Measurements from ENCODE around the gene ZNF784.
A peak's percentile ranks its signal among the peaks of the same experiment; 100 is the strongest.

ZNF784 gene

DNA sequence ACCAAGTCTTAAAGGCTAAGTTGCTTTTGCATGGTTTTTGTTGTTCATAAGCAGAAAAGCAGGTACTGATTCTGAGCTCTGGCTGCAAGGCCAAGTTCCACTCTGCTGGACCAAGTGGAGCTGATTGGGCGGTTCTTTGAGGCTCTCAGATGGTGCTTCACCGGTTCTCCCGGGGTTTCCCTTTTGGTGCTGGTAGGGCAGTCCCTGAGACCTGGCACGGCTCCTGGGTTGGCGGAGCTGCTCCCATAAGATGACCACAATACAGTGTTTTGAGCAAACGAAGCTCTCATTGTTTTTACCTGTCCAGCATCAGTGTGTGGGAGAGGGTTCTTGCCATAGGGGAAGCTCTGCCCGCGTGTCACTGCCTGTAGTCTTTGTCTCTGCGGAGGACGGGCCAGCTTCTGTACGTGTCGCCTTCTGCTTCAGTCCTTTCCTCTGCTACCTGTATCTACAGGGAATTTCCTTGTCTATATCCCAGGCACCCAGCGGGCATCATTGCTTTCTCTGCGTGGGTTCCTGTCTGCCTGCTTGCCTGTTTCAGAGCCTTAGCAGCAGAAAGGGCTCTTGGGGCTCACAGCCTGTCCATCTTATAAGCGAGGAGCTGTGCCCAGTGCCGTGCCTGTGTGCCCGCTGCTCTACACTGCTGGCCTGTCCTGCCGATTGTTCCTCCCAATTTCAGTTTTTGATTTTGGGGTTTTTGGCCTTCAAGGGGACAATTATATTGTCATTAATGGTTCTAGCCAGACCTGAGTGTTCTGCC, 32.8 kb upstream of the ZNF784 start:
- DNase-seq (ENCODE audit: low spot score) = no peak
- H3K4me3 ChIP-seq = peak overlapping the region; percentile 95
- H3K27ac ChIP-seq = no peak overlapping the region
- TF ChIP-seq, protein P1, sequence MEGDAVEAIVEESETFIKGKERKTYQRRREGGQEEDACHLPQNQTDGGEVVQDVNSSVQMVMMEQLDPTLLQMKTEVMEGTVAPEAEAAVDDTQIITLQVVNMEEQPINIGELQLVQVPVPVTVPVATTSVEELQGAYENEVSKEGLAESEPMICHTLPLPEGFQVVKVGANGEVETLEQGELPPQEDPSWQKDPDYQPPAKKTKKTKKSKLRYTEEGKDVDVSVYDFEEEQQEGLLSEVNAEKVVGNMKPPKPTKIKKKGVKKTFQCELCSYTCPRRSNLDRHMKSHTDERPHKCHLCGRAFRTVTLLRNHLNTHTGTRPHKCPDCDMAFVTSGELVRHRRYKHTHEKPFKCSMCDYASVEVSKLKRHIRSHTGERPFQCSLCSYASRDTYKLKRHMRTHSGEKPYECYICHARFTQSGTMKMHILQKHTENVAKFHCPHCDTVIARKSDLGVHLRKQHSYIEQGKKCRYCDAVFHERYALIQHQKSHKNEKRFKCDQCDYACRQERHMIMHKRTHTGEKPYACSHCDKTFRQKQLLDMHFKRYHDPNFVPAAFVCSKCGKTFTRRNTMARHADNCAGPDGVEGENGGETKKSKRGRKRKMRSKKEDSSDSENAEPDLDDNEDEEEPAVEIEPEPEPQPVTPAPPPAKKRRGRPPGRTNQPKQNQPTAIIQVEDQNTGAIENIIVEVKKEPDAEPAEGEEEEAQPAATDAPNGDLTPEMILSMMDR (IDR thresholded peaks at IDR 0.05) = no peak

DNA sequence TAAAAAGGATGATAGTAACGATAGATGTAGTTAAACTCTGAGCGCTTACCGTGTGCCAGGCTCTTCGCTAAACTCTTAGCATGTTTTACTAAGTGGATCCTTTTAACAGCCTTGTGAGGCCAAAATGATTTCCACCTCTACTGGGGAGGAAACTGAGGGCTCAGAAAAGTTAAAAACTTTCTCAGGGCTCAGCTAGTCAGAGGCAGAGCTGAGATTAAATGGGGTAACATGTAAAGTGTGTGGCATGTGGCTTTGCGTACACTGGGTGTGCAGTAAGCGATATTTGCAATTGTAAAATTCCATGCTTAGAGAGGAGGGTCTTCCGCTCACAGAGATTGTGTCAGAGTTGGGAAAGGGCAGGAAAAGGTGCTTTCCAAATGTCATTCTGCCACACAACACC, 32.2 kb upstream of the ZNF784 start:
- no peak for DNase-seq (ENCODE audit: low spot score)
- H3K4me3 ChIP-seq = peak overlapping the region; percentile 95
- H3K27ac ChIP-seq = no peak overlapping the region
- TF ChIP-seq, protein P1 (IDR thresholded peaks at IDR 0.05) = no peak

DNA sequence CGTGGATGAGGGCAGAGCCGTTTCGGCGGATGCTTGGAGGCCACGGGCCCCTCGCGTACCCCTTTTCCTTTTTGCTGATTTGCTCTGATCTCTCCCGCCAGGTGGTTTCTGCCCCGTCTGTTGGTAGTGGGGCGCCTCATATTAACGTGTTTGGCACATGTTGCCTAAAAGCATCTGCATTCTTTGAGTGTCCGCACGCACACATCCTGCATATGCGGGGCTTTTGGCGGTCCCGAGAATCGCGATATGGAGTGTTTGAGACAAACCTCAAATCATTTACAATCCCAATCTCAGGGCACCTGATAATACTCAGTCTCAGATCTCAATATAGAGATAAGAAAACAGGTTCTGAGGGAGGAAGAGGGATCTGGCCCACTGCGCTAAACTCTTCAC, 31.3 kb upstream of the ZNF784 start:
- no peak for DNase-seq (ENCODE audit: low spot score)
- TF ChIP-seq, protein P1 (IDR thresholded peaks at IDR 0.05) = no peak
- peak overlapping the region; percentile 95 for H3K4me3 ChIP-seq
- peak overlapping the region; percentile 94 to 98 for H3K27ac ChIP-seq

DNA sequence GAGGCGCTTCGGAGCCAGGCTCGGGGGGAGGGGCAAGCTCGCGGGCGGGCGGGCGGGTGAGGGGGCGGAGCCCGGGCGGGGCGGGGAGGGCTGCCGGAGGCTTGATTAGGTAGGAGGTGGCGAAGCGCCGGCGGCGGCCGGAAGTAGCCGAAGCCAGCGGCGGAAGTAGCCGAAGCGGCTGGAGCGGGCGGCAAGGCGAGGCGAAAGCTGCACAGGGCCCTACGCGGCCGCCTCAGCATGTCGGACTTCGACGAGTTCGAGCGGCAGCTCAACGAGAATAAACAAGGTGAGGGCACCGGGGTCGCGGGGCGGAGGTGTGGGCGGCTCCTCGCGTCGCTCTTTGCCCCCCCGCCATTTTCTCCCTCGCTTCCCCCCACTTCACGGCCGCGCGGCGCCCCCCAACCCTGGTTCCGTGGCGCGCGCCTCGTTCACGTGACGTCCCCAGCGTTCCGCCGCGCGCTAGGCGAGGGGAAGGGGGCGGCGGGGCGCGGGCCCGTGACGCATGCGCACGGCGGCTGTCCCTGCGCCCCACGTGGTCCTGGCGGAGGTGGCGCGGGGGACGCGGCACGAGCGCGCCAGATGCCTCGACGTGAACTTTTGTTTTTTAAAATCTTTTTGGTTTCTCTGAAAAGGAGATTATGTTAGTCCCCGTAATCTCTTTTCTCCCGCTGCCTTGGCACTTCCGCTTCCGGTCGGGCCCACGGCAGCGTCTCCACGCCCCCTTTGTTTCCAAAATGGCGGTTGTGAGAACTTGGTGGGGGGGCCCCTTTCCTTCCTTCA, 30.7 kb upstream of the ZNF784 start, which contains the start of gene U2AF2:
U2AF2 (plus strand) TSS at position 168 of the 780 bp plus-strand sequence; CDS start at position 238, 70 bp downstream.
- Histone ChIP-seq H3K4me3 (peak within 1 kb of the TSS; percentile 95), H3K27ac (peak within 1 kb of the TSS; percentile 94 to 98)
- TF ChIP-seq, protein P1 (IDR thresholded peaks at IDR 0.05) = no peak
- peak; percentile 97 for DNase-seq (ENCODE audit: low spot score)

DNA sequence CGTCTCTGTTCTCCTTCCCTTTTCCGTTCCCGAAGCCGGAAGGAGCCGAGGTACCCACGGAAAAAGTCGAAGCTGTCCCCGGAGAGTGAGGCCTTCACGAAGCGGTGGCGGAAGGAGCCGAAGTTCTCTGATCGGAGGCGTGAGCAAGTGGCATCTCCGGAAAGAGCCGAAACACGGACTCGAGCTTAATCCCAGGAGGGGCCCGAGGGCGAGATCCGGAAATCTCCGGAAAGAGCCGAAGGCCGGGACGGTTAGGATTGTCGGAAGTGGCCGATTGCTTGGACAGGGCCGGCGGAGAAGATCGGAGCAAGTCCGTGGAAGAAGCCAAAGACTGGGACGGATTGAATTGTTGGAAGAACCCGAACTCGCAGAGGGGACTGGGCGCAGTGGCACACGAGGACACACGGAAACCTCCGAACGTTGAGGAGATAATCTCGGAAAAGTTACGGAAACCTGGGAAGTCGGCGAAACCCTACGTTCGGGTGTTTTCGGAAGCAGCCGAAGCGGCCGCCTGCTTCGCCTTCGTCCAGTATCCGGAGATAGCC, 30.0 kb upstream of the ZNF784 start:
- DNase-seq (ENCODE audit: low spot score) = peak; percentile 99
- H3K27ac ChIP-seq = peak overlapping the region; percentile 94 to 98
- peak overlapping the region; percentile 95 for H3K4me3 ChIP-seq
- TF ChIP-seq, protein P1 (IDR thresholded peaks at IDR 0.05) = no peak

DNA sequence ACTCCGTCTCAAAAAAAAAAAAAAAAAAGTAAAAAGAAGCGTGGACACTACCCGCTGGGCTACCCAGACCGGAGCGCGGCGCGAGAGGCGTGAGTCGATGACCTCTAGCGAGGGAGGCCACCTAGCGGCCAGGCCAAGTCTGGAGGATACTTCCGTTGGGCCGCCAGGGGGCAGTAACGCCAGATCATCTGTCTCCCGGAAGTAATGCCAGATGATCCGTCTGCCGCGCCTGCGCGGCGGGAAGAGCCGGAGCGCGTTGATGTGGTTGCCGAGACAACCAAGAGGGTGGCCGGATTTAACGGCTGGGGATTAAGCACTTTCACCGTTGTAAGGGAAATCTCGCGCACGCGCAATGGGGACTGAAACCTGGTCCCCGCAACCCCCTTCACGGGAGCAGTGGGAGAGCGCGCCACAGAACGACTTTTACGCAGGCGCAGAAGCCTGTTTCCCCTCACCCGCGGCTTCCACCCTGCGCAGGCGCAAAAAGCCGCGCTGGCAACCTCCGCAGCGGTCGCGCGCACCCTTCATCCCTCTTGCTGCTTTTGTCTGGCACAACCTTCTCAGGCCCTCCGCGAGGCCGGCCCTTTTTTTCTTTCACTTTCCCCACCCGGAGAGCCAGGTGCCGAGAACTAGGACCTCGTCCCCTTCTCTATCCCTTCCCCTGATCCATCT, 29.4 kb upstream of the ZNF784 start:
- TF ChIP-seq, protein P1 (IDR thresholded peaks at IDR 0.05) = peak; percentile 89

More for the DNA sequence above, 29.4 kb upstream of the ZNF784 start:
- DNase-seq (ENCODE audit: low spot score) = peak; percentile 99
- Histone ChIP-seq H3K27ac (peak overlapping the region; percentile 94 to 98), H3K4me3 (peak overlapping the region; percentile 95)

Data from coronary artery (tissue), 2 donors.